ENCODE results near the gene ST3GAL6.
"Not testable (repeated sequence)": the region's sequence is repeated elsewhere in the genome, so short reads cannot be mapped to it uniquely, and the experiment has no call there.

The ST3GAL6 gene

DNA sequence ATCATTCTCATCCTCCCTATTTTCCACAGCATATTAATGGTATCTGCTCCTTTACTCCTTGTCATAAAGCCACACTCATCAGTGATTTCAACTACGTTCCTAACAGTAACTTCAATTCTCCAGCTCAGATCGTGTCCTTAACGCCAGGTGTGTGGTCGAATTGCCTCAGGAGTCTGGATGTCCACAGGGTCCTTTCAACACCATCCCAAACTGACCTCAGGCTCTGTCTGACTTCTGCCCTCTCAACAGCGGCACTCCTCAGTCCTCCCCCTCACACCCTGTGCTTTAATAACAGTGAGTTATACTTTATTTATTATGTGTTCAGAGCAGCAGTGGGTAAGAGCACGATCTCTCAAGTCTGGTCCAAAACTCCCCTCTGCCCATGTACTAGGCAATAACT is 42.4 kb downstream of the ST3GAL6 start:
- no peak for DNase-seq (ENCODE audit: low read depth)

- DNase-seq (ENCODE audit: low read depth): no peak
Observed at GRCh38 chr3:98806521-98806920, 43.4 kb downstream of the ST3GAL6 start.

- no peak for DNase-seq (ENCODE audit: low read depth)
Observed at GRCh38 chr3:98807011-98807410, 43.9 kb downstream of the ST3GAL6 start.

- DNase-seq (ENCODE audit: low read depth): no peak
Observed at GRCh38 chr3:98807561-98807960, 44.4 kb downstream of the ST3GAL6 start.

DNA sequence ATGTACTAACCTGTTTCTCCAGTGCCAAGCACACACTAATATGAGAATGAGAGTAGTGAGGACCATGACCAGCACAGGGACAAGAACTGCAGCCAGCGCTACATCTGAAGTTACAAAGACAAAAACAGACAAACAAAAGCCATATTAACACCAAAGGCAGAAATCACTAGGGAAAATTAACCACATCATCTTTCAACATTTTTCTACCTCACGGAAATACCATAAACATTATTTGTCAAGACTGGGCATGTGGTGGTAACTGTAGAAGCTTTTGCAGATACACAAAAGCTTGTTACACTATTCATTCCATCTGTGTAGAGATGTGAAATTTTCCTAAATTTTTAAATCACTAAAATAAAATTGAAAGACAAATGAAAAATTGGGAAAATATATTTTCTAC is 44.9 kb downstream of the ST3GAL6 start:
- no peak for DNase-seq (ENCODE audit: low read depth)

- no peak for DNase-seq (ENCODE audit: low read depth)
Observed at GRCh38 chr3:98809557-98809956, 46.4 kb downstream of the ST3GAL6 start.

- no peak for DNase-seq (ENCODE audit: low read depth)
Observed at GRCh38 chr3:98811048-98811447, 47.9 kb downstream of the ST3GAL6 start.

DNA sequence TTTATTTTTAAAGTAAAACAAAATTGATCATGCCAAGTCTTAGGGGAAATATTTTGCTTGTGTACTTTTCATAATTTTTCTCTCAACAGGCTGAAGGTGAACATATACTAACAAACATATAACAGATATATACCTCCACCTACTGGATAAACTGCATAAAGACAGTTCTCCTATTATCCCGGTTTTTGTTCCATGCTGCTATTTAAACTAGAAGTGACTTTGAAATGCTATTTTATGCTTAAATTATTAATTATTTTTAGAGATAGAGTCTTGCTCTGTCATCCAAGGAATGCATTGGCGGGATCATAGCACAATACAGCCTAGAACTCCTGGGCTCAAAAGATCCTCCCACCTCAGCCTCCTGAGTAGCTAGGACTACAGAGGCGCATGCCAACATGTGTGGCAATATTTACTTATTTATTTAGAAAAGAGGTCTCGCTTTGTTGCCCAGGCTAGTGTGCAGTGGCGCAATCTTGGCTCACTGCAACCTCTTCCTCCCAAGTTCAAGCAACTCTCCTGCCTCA is 49.8 kb downstream of the ST3GAL6 start:
- no peak for DNase-seq (ENCODE audit: low read depth)

- no peak for DNase-seq (ENCODE audit: low read depth)
Observed at GRCh38 chr3:98814817-98815420, 51.8 kb downstream of the ST3GAL6 start.

GRCh38 chr3:98817547-98818041 is 54.5 kb downstream of the ST3GAL6 start:
- DNase-seq (ENCODE audit: low read depth): no peak

DNA sequence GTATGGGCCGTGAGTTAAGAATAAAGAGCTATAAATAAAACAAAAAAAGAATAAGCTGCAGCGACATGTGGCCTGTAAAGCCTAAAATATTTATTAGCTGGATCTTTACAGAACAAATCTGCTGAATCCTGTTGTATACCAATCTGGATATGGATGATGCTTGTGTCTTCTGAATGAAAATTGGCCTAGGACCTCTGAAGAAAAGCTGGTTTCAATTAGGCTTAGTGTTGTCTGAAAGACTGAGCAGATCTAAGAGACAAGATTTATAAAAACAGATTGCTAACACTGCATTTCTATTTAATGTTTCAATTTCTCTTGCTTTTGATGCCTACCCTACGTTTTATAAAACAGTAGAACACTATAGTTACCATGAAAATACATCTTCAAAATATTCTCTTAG is 57.9 kb downstream of the ST3GAL6 start:
- DNase-seq (ENCODE audit: low read depth): no peak

GRCh38 chr3:98823791-98824190 is 60.7 kb downstream of the ST3GAL6 start:
- DNase-seq (ENCODE audit: low read depth): no peak

DNA sequence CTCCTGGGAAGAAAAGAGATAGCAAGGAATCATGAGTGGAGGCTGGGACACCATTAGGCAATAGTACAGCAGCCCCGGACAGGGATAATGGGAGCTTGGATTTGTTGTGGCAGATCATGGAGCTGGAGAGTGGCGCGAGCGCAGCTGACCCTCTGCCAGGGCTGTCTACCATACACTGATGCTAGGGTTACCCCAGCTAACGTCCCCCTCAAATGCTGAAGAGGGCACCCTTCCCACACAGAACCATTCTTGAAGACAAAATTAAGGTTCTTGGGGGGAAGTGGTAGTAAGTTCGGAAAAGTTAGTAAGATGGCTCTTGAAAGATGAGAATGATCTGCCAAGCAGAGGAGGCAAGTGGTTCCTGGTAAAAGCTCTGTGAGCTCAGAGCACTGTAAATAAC is 61.1 kb downstream of the ST3GAL6 start:
- no peak for DNase-seq (ENCODE audit: low read depth)

GRCh38 chr3:98826126-98826525 is 63.0 kb downstream of the ST3GAL6 start:
- DNase-seq (ENCODE audit: low read depth): no peak

- DNase-seq (ENCODE audit: low read depth): no peak
Observed at GRCh38 chr3:98827221-98827920, 64.2 kb downstream of the ST3GAL6 start.

GRCh38 chr3:98829246-98829832 is 66.2 kb downstream of the ST3GAL6 start:
- no peak for DNase-seq (ENCODE audit: low read depth)

GRCh38 chr3:98831060-98831459 is 67.9 kb downstream of the ST3GAL6 start:
- not testable (repeated sequence) for DNase-seq (ENCODE audit: low read depth)

GRCh38 chr3:98839846-98840245 is 76.7 kb downstream of the ST3GAL6 start:
- DNase-seq (ENCODE audit: low read depth): no peak

GRCh38 chr3:98843266-98843959 is 80.3 kb downstream of the ST3GAL6 start:
- DNase-seq (ENCODE audit: low read depth): no peak
